GM19035 (cell line): ENCODE data around the gene IRX5.

ENCODE experiments used
- ATAC-seq: cut with Tn5 transposase; IDR thresholded peaks from one replicate; pipeline ENCODE4 v1.9.1; 2021; ENCODE audit not compliant: unreplicated experiment

The IRX5 gene

GRCh38 chr16:54946909-54947308, 16.2 kb downstream of the IRX5 start:
- no peak for ATAC-seq

GRCh38 chr16:54947616-54948015, 17.0 kb downstream of the IRX5 start:
- ATAC-seq, result no peak

GRCh38 chr16:54952195-54952594, 21.5 kb downstream of the IRX5 start:
- ATAC-seq, result no peak

- ATAC-seq, result no peak
These were observed 22.8 kb downstream of the IRX5 start for GRCh38 chr16:54953461-54953860.

GRCh38 chr16:54954220-54954619, 23.6 kb downstream of the IRX5 start:
- no peak for ATAC-seq

- ATAC-seq, result no peak
These were observed 25.1 kb downstream of the IRX5 start for GRCh38 chr16:54955757-54956156.

- ATAC-seq, result no peak
These were observed 26.9 kb downstream of the IRX5 start for GRCh38 chr16:54957403-54958166.

- ATAC-seq, result no peak
These were observed 31.4 kb downstream of the IRX5 start for GRCh38 chr16:54962045-54962444.

- no peak for ATAC-seq
These were observed 33.6 kb downstream of the IRX5 start for GRCh38 chr16:54964239-54964638.

- no peak for ATAC-seq
These were observed 34.8 kb downstream of the IRX5 start for GRCh38 chr16:54965464-54965863.

- ATAC-seq, result no peak
These were observed 37.3 kb downstream of the IRX5 start for GRCh38 chr16:54968011-54968410.

- no peak for ATAC-seq
These were observed 38.1 kb downstream of the IRX5 start for GRCh38 chr16:54968784-54969183.

- no peak for ATAC-seq
These were observed 39.4 kb downstream of the IRX5 start for GRCh38 chr16:54970016-54970415.

- no peak for ATAC-seq
These were observed 43.7 kb downstream of the IRX5 start for GRCh38 chr16:54974367-54974766.

GRCh38 chr16:54976651-54977200, 46.1 kb downstream of the IRX5 start:
- ATAC-seq, result no peak

GRCh38 chr16:54977211-54977610, 46.5 kb downstream of the IRX5 start:
- no peak for ATAC-seq

- ATAC-seq, result no peak
These were observed 50.2 kb downstream of the IRX5 start for GRCh38 chr16:54980821-54981220.
